ENCODE results near the gene CTR9.

Gene CTR9

DNA sequence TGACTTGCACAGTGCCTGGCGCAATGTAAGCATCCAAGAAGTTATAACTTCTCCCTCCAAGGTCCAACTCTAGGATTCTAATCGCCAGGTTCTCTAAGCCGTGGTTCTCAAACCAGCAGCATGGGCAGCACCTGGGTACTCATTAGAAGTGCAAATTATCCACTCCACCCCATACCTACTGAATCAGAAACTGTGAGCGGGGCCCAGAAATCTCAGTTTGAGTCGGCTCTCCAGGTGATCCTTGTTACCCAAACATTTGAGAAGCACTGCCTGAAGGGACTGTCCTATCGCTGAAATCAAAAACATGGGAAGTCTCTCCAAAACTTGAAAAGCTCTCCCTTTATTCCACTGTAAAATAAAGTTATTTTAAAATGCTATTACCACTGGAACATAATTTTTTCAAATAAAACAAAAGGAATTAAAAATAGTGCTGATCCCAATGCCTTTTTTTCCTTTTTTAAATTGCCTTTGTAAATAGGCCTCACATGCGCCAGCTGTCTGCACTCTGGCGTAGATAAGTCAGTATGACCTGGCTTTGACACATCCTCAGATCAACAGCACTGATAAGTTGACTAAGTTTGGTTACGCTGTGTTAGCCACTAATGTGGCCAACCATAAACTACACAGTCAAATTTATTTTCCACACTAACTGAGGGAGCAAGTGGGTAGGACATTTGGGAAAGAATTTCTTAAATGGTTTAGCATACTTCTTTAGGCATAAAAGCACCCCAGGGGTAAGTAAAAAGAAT, 8.4 kb upstream of the CTR9 start:
- no peak for DNase-seq (ENCODE audit: low read depth)

DNA sequence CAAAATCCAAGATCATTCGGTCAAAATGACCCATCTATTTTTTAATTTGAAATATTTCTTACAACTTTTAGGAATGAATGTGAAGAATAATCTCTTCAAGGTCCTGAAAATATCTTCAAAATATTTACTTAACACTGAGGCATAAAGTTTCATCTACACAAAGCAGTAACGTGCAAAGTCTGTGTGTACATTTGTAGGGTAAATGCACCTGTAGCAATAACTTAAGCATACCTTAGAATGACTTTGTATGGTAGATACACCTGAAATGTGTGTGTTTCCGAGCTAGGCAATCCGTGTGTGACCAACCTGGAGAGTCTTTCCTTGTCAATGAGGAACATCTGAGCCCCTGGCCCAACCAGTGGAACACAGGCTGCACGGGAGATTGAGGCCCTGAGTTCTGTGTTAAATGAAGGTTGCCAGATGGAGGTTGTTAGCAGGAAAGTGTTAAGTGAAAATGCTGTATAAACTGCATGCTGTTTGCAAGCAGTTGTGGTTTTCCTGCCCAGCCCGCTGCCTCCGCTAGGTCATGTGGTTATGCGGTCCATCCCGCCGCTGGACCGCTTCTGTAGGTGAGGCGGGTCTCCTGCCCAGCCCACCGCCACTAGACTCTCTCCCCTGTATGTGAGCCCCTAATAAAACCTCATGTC, 7.6 kb upstream of the CTR9 start:
- no peak for DNase-seq (ENCODE audit: low read depth)

DNA sequence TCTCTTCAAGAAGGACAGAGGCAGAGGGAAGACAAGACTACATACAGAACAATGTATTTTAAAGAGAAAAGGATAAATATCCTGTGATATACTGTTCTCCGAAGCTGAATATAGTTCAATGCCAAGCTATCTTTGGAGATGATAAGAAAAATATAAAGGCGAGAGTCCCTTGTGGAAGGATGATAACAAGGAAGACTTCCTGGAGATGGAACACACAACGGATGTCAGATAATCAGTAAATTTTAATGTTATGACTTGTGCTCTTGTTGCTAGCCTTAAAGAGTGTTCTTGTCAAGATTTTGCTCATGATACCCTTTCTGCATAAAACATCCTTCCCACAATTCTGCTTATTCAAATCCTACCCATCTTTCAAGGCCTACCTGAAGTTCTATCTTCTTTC, 6.8 kb upstream of the CTR9 start:
- no peak for DNase-seq (ENCODE audit: low read depth)

DNA sequence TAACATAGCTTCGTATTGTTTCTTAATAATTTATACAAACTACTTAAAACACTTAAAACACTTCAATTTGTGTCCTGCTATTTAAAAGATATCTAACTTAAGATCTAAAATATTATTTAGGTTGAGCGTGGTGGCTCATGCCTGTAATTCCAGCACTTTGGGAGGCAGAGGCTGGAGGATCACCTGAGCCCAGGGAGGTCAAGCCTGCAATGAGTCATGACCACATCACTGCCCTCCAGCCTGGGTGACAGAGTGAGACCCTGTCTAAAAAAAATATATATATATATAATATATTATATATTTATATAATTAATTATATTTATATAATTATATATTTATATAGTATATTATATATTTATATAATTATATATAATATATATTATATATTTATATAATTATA, 4.2 kb upstream of the CTR9 start:
- DNase-seq (ENCODE audit: low read depth) = no peak

DNA sequence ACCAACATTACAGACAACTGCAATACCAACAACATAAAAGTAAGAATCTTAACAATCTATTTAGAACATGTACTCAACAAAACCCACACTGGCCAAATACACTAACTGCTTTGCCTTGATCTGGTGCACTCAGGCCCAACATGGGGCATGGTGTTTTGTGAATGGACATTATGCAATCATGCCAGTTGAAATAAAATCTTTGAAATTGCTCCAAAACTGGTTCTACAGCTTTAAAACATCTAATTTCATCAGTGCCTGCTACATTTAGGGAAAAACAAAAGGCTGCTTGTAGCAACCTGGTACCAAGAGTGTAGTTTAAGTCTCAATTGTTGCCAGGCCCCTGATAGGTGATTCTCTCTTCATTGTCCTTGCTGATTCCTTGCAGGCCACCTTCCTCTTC, 3.3 kb upstream of the CTR9 start:
- no peak for DNase-seq (ENCODE audit: low read depth)

DNA sequence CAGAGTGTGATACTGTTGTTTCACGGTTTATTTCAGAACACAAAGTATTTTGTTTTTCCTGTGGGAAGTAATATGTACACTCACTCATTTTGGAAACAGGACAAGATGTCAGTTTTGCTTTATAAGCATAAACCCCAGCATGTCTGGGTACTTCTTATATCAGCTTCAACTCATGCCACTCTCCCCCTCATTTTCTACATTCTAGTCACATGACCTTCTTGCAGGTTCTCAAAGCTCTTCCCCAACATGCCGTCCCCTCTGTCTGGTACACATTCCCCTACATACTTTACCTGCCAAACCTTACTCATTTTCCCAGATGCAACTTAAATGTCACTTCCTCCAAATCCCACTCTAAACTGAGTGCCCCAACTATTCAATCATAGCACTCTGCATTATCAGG, 1.6 kb upstream of the CTR9 start:
- DNase-seq (ENCODE audit: low read depth) = no peak

DNA sequence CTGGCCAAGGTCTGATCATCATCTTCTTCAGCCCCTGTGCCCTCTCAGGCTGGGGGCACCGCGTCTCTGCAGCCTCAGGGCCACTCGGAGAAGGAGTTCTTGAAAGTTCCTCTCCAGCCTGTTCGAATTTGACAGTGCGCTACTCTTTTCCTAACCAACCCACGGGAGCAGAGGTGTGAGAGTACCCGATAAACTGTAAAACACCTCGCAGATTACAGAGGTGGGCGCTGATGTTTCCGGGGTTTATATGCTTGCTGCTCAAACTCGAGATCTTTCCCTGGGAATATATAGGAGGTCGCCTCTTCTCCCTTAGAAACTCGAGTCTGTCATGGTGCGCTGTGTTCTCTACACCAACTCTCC, 515 bp downstream of the CTR9 start:
- no peak for DNase-seq (ENCODE audit: low read depth)

DNA sequence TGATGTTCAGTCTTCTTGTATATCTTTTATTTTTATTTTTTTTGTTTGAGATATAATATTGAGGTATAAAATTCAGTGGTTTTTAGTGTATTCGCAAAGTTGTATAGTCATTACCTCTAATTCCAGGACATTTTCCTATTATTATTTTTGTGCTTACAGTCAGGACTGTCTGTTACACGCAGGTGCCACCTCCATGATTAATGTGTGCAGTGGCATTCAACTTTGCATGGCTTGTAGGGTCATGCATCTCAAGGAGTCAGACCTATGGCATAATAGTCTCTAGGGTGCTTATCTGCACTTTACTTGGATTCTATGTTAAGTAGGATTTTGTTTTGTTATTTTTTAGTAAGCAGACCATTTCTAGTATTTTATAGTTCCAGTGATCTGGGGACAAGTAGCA, 1.0 kb downstream of the CTR9 start:
- no peak for DNase-seq (ENCODE audit: low read depth)

DNA sequence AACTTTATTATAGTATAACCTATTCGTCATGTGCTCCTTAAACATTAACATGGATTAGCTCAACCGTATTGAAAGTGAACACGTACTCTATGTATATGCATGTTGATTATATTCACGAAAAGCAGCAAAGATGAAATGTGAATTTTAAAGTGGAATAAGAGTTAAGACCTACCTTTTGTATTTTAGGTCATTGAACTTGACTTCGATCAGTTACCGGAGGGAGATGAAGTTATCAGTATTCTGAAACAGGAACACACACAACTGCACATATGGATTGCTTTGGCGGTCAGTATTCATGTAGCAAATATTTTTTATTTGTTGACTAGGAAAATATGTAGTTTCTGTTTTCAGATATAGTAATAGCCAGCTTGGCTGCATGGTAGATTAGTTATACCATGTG, 1.4 kb downstream of the CTR9 start:
- DNase-seq (ENCODE audit: low read depth) = no peak

DNA sequence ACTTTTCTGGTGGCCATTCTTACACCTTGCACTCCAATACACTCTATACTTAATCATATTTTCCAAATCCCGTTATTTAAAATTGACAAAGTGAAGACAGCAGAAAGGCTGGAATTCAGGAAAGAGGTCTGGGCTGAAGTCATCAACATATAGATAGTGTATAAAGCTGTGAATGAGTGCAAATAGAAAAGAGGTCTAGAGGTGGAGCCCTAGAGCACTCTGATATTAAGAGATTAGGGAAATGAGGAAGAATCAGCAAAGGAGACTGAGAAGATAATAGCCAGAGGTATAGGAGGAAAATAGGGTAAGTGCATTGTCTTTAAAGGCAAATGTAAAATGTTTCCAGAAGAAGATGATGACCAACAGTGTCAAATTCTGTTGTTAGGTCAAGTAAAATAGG, 7.9 kb downstream of the CTR9 start:
- DNase-seq (ENCODE audit: low read depth) = no peak

DNA sequence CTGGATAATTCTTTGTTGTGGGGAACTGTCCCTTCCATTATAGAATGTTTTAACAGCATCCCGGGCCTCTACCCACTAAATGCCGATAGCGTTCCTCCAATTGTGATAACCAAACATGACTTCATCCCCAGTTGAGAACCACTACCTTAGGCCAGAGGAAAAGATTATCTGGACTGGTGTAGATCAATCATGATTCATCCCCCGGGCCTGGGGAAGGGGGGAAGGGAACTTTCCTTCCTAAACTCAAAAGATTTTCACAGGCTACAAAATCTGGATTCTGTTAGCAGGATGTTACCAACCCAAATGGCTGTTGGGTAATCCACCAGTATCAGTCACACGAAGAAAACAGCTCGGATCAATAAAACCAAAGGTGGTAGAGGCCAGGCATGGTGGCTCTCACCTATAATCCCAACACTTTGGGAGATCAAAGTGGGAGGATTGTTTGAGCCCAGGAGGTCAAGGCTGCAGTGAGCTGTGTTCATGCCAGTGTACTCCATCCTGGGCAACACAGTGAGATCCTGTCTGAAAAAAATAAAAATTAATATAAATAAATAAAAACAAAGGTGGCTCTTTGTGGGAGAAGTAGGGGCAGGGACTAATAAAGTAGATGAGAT, 10.1 kb downstream of the CTR9 start:
- DNase-seq (ENCODE audit: low read depth) = no peak

DNA sequence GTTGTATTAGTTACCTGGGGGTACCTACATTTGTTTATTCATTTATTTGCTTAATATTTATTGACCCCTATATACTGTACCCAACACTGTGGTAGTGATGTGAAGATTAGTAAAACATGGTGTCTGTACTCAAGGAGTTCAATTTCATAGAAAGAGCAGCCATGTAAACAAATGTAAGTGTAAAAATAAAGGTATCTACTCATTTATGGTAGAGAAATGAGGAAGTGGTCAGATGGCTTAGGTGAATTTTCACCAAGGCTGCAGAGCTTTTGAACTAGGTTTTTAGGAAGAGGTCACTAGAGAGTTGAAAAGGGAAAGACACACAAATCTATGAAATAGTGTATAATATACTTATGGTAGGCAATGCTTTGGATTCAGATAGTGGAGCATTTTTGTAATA, 11.1 kb downstream of the CTR9 start:
- DNase-seq (ENCODE audit: low read depth) = no peak

DNA sequence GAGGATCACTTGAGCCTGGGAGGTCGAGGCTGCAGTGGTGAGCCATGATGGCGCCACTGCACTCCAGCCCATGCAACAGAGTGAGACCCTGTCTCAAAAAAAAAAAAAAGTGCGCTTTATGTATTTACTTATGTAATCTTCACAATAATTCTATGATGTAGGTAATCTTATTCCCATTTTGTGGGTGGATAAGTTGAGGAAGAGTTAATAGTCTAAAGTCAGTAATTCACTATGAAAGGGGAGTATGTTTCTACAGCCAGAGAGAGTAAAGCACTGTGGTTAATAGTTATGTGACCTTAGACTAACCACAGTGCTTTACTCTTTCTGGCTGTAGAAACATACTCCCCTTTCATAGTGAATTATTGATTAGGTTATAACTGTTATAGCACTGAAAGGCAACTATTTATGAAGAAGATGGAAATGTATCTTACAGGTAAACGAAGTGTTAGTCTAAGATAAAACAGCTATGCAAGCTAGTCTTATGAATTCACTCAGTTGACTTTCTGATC, 11.9 kb downstream of the CTR9 start:
- DNase-seq (ENCODE audit: low read depth) = no peak

DNA sequence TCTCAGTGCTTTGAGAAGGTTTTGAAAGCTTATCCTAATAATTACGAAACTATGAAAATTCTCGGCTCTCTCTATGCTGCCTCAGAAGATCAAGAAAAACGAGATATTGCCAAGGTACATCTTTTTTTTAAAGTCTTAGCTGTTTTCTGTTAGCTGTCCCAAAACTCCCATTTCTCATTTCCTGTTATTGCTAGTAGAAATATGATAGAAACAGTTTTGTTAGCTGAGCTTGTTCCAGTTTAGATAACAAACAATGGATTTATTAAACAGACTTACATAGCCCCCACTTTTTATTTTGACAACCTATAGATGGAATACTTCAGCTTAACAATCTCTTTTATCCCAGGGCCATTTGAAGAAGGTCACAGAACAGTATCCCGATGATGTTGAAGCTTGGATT, 12.7 kb downstream of the CTR9 start:
- DNase-seq (ENCODE audit: low read depth) = no peak

DNA sequence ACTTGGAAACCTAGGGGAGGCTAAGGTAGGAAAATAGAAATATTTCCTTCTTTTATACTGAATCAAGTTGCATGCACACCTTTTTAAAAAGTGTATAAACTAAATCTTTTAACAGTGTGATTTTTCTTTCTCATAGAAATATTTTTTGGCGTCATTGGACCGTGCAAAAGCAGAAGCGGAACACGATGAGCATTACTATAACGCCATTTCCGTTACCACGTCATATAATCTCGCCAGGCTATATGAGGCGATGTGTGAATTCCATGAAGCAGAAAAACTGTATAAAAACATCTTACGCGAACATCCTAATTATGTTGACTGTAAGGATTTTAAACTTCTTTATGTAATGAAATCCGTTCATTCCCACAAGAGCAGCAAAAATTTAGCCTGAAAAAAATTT, 13.4 kb downstream of the CTR9 start:
- no peak for DNase-seq (ENCODE audit: low read depth)

DNA sequence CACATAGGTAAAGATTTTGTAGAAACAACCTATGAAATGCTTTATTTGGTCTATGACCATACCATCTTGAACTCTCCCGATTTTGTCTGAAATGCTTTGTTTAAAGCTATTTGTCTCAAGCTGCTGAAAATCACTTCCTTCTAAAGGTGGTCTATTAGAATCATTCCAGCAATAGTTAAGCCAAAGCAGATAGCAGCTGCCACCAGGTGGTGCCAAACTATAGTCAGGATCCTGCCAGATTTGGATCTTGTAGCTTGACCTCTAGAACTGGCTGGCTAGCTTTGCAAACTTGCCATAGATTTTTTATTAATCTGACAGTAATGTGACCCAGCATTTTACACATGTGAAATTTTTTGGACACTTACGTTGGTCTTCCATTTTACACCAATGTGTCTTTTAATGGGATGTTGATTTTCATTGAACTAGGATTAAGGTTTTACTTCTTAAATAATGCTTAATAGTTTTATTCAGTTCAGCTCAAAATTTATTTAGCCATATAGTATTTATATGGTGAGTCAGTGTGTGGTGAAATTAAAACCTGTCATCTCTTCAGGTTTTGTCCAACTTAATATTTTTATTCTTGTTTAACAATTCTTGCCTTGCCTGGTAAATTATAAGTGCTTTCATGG, 19.7 kb downstream of the CTR9 start:
- DNase-seq (ENCODE audit: low read depth) = no peak

DNA sequence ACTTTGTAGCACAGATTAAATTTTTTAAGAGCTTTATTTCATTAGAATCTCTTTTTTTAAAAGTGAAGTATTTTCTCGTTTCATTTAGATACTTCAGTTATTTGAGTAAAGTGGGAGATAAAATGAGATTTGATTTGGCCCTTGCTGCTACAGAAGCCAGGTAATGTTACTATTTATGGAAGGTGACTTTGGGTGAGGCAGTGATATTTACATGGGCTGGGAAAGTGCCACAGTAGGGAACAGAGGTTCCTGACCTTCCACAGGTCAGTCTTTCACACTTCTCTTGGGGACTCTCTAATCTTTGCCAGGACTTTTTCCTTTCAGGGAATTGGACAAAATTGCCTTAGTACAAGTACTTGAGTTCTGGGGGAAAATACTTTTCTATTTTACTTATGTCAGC, 20.4 kb downstream of the CTR9 start:
- DNase-seq (ENCODE audit: low read depth) = no peak

DNA sequence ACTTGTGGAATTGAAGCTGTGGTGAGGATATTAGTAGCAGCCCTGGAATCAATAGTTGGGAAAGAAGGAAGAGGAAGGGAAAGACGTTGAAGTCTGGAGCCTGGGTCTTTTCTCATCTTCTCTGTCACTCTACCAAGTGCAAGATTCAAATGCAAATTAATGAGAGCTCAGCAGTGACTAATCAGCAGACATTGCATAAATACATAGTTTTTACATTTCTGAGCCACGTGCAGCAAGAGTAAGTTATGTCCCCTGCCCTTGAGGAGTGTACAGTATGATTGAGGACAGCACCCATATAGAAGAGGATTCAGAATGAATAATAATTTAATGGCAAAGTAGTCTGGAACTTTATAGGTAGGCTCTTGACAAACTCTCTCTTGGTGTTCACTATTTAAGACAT, 23.8 kb downstream of the CTR9 start:
- no peak for DNase-seq (ENCODE audit: low read depth)

DNA sequence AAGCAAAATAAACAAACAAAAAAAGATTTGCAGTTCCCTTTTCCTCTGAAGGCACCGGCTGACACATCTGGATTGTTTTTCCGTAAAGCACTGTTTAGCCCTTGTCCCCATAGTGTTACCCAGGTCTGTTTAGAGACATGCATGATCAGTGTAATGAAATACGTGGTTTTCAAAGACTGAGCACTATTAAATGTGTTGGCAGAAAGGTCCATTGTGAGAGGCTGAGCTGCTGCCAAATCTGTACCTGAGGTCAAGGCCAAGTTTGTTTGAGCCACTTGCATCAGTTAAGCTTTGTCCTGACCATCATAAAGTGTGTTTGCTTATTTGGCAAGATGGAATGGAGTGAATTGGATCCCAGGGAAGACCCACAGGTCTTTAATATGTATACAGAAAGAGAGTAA, 26.3 kb downstream of the CTR9 start:
- DNase-seq (ENCODE audit: low read depth) = no peak

DNA sequence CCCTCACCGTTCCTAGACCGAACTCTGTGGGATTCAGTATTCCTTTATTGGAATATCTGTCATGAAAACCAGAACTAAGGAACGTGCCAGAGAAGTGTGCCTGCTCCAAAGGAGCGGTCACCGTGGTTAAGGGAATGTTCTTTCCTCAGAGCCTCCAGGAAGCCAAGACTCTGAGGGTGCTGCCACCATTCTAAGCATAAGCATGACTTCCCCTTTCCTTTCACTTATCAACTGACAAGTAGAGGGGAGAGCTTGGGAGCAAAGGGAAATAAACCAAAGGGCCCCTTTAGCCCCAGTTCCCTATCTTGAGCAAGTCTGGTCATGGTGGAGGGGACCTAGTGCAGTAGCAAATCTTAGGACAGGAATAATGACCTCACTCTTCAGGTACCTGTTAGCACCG, 26.8 kb downstream of the CTR9 start:
- DNase-seq (ENCODE audit: low read depth) = no peak

DNA sequence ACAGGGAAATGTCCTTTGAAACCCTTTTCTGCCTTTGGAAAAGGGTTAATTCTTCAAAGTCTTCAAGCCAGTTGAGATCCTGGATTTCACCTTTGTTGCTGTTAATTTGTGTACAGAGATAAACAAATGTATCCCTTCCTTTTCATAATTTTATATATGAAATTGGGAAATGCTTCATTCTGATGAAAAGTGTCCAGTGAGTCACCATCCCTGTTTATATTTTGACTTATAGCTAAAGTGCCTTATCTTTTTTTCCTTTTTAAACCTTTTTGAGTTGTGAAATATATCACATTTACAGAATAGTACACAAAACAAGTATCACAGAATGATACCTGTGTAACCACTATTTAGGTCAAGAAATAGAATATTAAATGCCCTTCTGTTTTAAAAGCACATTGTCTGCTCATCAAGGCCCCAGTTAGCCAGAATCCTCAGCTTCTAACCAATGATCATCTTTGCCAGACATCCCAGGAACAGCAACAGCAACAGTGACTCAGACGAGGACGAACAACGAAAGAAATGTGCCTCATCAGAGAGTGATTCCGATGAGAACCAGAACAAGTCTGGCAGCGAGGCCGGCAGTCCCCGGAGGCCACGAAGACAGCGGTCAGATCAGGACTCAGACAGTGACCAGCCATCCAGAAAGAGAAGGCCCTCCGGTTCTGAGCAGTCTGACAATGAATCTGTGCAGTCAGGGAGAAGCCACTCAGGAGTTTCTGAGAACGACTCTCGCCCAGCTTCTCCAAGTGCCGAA, 27.3 kb downstream of the CTR9 start:
- DNase-seq (ENCODE audit: low read depth) = no peak

DNA sequence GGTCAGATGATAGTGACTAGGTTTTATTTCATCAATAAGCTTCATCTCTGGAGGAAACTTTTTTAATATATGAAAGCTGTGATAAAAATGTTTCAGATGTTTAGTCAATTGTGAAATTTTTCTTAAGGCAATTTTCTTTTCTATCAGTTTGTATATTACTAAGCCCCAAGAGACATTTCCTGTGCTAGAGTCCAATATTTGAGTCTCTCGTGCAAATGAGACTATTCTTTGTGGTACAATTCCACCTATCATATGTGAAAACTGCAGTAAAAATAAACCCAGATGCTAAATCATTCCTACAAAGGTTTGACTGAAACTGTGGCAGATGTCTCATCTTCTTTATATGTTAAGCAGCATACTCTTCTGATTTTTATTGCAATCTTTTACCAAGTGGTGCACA, 28.0 kb downstream of the CTR9 start:
- no peak for DNase-seq (ENCODE audit: low read depth)
